Fibroblast of lung (primary cell): Measurements from ENCODE around the gene BIRC7. TPM values are rescaled to one million over a fixed set of nuclear protein-coding genes. Genes with fewer than 3 reads are reported as not detected.

ENCODE experiments used
- DNase-seq, 2 donors: peaks; one replicate each; pipeline versions ENCODE4 v3.0.0 to v3.0.0-alpha.2; 2010; ENCODE audit warnings: low read depth in 2 of 2
- H2AFZ ChIP-seq: 2 replicates; pipeline ENCODE4 v1.5.1; 2012; ENCODE audit warnings: low read length, control low read depth, inconsistent platforms
- H3K27ac ChIP-seq: 2 replicates; pipeline ENCODE4 v1.5.1; 2011; ENCODE audit warnings: low read length, control low read depth; ENCODE audit not compliant: insufficient read depth
- H3K27me3 ChIP-seq: 2 replicates; pipeline ENCODE4 v1.5.1; 2011; ENCODE audit warnings: mild to moderate bottlenecking, low read length; ENCODE audit not compliant: control insufficient read depth, insufficient read depth
- H3K36me3 ChIP-seq: 2 replicates; pipeline ENCODE4 v1.5.1; 2011; ENCODE audit warnings: low read length; ENCODE audit not compliant: control insufficient read depth, insufficient read depth
- H3K4me1 ChIP-seq: 2 replicates; pipeline ENCODE4 v1.5.1; 2011; ENCODE audit warnings: low read length; ENCODE audit not compliant: control insufficient read depth, insufficient read depth; ENCODE audit errors: extremely low read depth
- H3K4me2 ChIP-seq: 2 replicates; pipeline ENCODE4 v1.5.1; 2011; ENCODE audit warnings: low read length, control low read depth; ENCODE audit not compliant: insufficient read depth; ENCODE audit errors: extremely low read depth
- H3K4me3 ChIP-seq, 4 experiments: fragments of 200-600 bp in 1 of 4; sonication (generic) in 1 of 4; replicated peaks in 1 of 4; 2 replicates each; pipeline ENCODE4 v1.5.1; 2011 to 2016; ENCODE audit warnings: low read length in 4 of 4, low read depth in 3 of 4, mild to moderate bottlenecking in 3 of 4, control low read depth in 2 of 4, inconsistent platforms in 1 of 4, mixed read lengths in 1 of 4; ENCODE audit not compliant: insufficient read depth in 1 of 4; ENCODE audit errors: control extremely low read depth in 1 of 4
- H3K79me2 ChIP-seq: 2 replicates; pipeline ENCODE4 v1.5.1; 2012; ENCODE audit warnings: mild to moderate bottlenecking, low read length, inconsistent platforms; ENCODE audit not compliant: control insufficient read depth, insufficient read depth
- H3K9ac ChIP-seq: 2 replicates; pipeline ENCODE4 v1.5.1; 2011; ENCODE audit warnings: mild to moderate bottlenecking, low read length, control low read depth; ENCODE audit not compliant: insufficient read depth
- H3K9me3 ChIP-seq: 2 replicates; pipeline ENCODE4 v1.5.1; 2012; ENCODE audit warnings: low read depth, low read length; ENCODE audit not compliant: control insufficient read depth, insufficient read depth
- H4K20me1 ChIP-seq: 2 replicates; pipeline ENCODE4 v1.5.1; 2011; ENCODE audit warnings: low read length; ENCODE audit not compliant: control insufficient read depth, insufficient read depth; ENCODE audit errors: extremely low read depth
- EZH2 ChIP-seq: IDR thresholded peaks from 2 replicates; pipeline ENCODE4 v1.5.1; 2012; ENCODE audit warnings: low read length, control low read depth, mild to moderate bottlenecking; ENCODE audit errors: missing control alignments
- polyA plus RNA-seq, 2 donors: library from polyadenylated mRNA; depleted of rRNA in 1 of 2; stranded (reverse) in 1 of 2; unstranded in 1 of 2; fragments of >200 nt; gene quantifications; 2 replicates each; pipeline ENCODE4 v1.2.1, GENCODE V29; 2011 to 2012; ENCODE audit warnings: missing spikeins in 1 of 2
- total RNA-seq: library from RNA; depleted of rRNA; stranded (reverse); fragments of >200 nt; gene quantifications from 2 replicates; pipeline ENCODE4 v1.2.1, GENCODE V29; 2014
- TF ChIP-seq, protein P1 (sequence below), 2 donors: IDR thresholded peaks in 1 of 2; conservative IDR thresholded peaks in 1 of 2; 1 replicate in 1 of 2; 2 replicates in 1 of 2; pipeline ENCODE4 v1.5.1; 2011 to 2012; ENCODE audit warnings: low read length in 2 of 2, control low read depth in 1 of 2, inconsistent platforms in 1 of 2, low read depth in 1 of 2, mild to moderate bottlenecking in 1 of 2

Gene BIRC7
- total and polyA plus RNA-seq, 2 donors (not counting 1 experiment from before 2014, with no cell fraction given): not detected

DNA sequence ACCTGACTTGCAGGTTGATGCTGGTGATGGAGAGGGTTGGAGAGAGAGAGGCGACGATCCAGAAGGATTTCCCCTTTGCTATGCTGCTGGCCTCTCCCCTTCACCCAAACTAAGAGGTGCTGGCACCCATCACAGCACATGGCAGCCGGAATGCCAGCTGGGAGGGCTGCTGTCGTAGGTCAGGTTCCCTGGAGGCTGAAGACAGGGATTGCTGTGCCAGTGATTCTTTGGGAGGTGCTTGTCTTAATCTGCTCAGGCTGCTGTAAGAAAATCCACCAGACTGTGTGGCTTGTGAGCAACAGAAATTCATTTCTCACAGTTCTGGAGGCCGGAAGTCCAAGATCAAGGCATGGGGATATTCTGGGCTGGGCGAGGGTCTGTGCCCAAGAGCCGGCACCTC, 32.6 kb downstream of the BIRC7 start:
- no peak for DNase-seq
- H3K4me1 ChIP-seq: no peaks in the 10 kb centered on the region
- no peak overlapping the region for H2AFZ ChIP-seq
- no peak overlapping the region for H3K4me2 ChIP-seq
- TF ChIP-seq, protein P1, sequence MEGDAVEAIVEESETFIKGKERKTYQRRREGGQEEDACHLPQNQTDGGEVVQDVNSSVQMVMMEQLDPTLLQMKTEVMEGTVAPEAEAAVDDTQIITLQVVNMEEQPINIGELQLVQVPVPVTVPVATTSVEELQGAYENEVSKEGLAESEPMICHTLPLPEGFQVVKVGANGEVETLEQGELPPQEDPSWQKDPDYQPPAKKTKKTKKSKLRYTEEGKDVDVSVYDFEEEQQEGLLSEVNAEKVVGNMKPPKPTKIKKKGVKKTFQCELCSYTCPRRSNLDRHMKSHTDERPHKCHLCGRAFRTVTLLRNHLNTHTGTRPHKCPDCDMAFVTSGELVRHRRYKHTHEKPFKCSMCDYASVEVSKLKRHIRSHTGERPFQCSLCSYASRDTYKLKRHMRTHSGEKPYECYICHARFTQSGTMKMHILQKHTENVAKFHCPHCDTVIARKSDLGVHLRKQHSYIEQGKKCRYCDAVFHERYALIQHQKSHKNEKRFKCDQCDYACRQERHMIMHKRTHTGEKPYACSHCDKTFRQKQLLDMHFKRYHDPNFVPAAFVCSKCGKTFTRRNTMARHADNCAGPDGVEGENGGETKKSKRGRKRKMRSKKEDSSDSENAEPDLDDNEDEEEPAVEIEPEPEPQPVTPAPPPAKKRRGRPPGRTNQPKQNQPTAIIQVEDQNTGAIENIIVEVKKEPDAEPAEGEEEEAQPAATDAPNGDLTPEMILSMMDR (conservative IDR thresholded peaks at IDR 0.05 in 1 of 2, IDR thresholded peaks at IDR 0.05 in 1 of 2; ENCODE audit: low read depth in 1 of 2, low read length in 2 of 2): no peak
- no peak for TF ChIP-seq EZH2
- no peaks in the 10 kb centered on the region for H4K20me1 ChIP-seq
- no peak overlapping the region for H3K4me3 ChIP-seq
- H3K9ac ChIP-seq: no peak overlapping the region
- H3K79me2 ChIP-seq: peaks cover 7% of the 10 kb centered on the region
- no peak overlapping the region for H3K27ac ChIP-seq
- H3K27me3 ChIP-seq: peaks cover 14% of the 10 kb centered on the region
- H3K9me3 ChIP-seq: no peaks in the 10 kb centered on the region
- H3K36me3 ChIP-seq: no peaks in the 10 kb centered on the region

DNA sequence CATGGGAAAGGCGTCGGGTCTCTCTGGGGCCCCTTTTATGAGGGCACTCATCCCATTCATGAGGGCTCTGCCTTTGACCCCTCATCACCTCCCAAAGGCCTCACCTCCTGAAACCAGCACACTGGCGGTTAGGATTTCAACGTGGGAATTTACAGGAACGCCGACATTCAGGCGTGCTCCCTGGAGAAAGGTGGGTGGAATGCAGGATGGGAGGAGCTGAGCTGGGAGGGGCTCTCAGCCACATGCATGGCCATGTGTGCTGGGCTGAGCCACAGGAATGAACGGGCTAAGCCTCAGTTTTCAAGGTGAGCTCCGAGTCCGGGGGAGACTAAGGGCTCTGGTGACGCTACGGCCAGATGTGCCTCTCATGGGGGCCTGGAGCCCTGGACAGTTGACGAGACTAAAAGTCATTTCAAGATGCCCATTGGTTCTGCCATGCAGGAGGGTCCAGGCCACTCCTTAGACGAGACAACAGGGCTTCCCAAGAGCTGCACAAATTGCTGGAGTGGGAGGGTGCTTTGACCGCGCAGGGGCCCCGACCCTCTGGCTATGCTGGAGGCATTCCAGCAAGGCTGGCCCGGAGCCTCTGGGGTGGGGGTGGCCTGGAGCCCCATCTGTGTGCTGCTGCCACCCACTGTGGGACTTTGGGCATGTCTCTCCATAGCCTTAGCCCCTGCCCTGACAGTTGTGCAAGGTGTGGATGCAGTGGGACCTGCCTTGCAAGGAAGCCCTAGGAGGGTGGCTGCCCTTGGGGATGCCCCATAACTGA, 33.1 kb downstream of the BIRC7 start:
- Histone ChIP-seq H3K4me3 (no peak overlapping the region), H4K20me1 (no peaks in the 10 kb centered on the region), H3K9ac (no peak overlapping the region), H3K27me3 (peaks cover 13% of the 10 kb centered on the region), H3K36me3 (no peaks in the 10 kb centered on the region), H3K27ac (no peak overlapping the region), H3K79me2 (peaks cover 13% of the 10 kb centered on the region), H3K9me3 (no peaks in the 10 kb centered on the region), H2AFZ (no peak overlapping the region), H3K4me2 (no peak overlapping the region), H3K4me1 (peaks cover 2% of the 10 kb centered on the region)
- TF ChIP-seq EZH2: no peak
- TF ChIP-seq, protein P1 (conservative IDR thresholded peaks at IDR 0.05 in 1 of 2, IDR thresholded peaks at IDR 0.05 in 1 of 2; ENCODE audit: low read depth in 1 of 2, low read length in 2 of 2): no peak
- DNase-seq: peak in 1 of 2 donors; percentile 30

DNA sequence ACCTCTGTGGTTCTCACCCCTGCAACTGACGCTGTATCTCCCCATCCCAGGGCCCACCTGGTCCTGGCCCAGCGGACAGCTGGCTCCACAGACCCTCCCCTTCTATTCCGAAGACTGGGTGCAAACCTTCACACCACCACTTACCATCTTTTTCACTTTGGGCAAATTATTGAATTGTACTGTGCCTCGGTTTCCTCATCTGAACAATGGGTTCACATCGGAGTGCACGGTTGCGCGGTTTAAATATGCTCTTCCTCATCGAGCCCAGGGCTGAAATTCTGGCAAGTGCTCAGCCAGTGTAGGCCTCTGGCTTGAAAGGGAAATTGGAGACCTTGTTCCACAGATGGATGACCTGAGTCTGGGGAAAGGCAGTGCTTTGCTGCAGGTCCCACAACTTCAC, 34.0 kb downstream of the BIRC7 start:
- Histone ChIP-seq H3K79me2 (peaks cover 21% of the 10 kb centered on the region), H3K9ac (no peak overlapping the region), H3K4me1 (peaks cover 6% of the 10 kb centered on the region), H3K27me3 (peaks cover 6% of the 10 kb centered on the region), H3K4me3 (no peak overlapping the region), H2AFZ (no peak overlapping the region), H3K36me3 (no peaks in the 10 kb centered on the region), H4K20me1 (no peaks in the 10 kb centered on the region), H3K27ac (no peak overlapping the region), H3K4me2 (no peak overlapping the region), H3K9me3 (no peaks in the 10 kb centered on the region)
- TF ChIP-seq, protein P1 (conservative IDR thresholded peaks at IDR 0.05 in 1 of 2, IDR thresholded peaks at IDR 0.05 in 1 of 2; ENCODE audit: low read depth in 1 of 2, low read length in 2 of 2): no peak
- TF ChIP-seq EZH2: no peak
- DNase-seq: no peak
